ENCODE results near the gene TGFB2. TPM values are rescaled to one million over a fixed set of nuclear protein-coding genes. Genes with fewer than 3 reads are reported as not detected.

TGFB2 gene
- total and polyA plus RNA-seq, 4 donors, result 0.21 to 0.75 (median 0.41) TPM

- TF ChIP-seq SP1 (IDR thresholded peaks at IDR 0.05), result no peak
- no peak for TF ChIP-seq HNF4G (IDR thresholded peaks at IDR 0.05)
- TF ChIP-seq HNF4A (conservative IDR thresholded peaks at IDR 0.05), result no peak
Observed at GRCh38 chr1:218363141-218363540, 18.0 kb downstream of the TGFB2 start (continued).

- TF ChIP-seq ZBTB33 (IDR thresholded peaks at IDR 0.05), result no peak
- TF ChIP-seq REST (IDR thresholded peaks at IDR 0.05), result no peak
- TF ChIP-seq FOXA2 (IDR thresholded peaks at IDR 0.05), result no peak
- TF ChIP-seq ATF3 (IDR thresholded peaks at IDR 0.05), result no peak
- TF ChIP-seq RXRA (IDR thresholded peaks at IDR 0.05), result no peak
- no peak for TF ChIP-seq NR2F2 (IDR thresholded peaks at IDR 0.05)
- TF ChIP-seq MAX (IDR thresholded peaks at IDR 0.05), result no peak
- TF ChIP-seq TAF1 (conservative IDR thresholded peaks at IDR 0.05), result no peak
- TF ChIP-seq GABPA (IDR thresholded peaks at IDR 0.05 in 1 of 2, conservative IDR thresholded peaks at IDR 0.05 in 1 of 2), result no peak
- no peak for TF ChIP-seq HNF4G (IDR thresholded peaks at IDR 0.05)
- no peak for TF ChIP-seq RAD21 (IDR thresholded peaks at IDR 0.05)
- no peak for TF ChIP-seq FOXA1 (IDR thresholded peaks at IDR 0.05)
- no peak for TF ChIP-seq SP1 (IDR thresholded peaks at IDR 0.05)
- TF ChIP-seq JUND (IDR thresholded peaks at IDR 0.05), result no peak
- TF ChIP-seq CTCF (IDR thresholded peaks at IDR 0.05; ENCODE audit: low read depth, low read length, missing input control), result no peak
- TF ChIP-seq EGR1 (IDR thresholded peaks at IDR 0.05; ENCODE audit: low read depth in 2 of 2), result no peak
- no peak for TF ChIP-seq YY1 (IDR thresholded peaks at IDR 0.05)
- no peak for TF ChIP-seq HNF4A (conservative IDR thresholded peaks at IDR 0.05)
- 65% methylated on average over 8 of the region's 8 CpGs for WGBS
- H3K27me3 ChIP-seq (ENCODE audit: control insufficient read depth in 4 of 4, insufficient read depth in 4 of 4, low read length in 3 of 4), result no peaks in the 10 kb centered on the region
- H3K4me1 ChIP-seq (ENCODE audit: control insufficient read depth in 4 of 4, insufficient read depth in 4 of 4, low read length in 3 of 4), result peaks cover 0 to 2% (median under 1%) of the 10 kb centered on the region in 4 donors
- H3K4me3 ChIP-seq (ENCODE audit: low read depth in 1 of 3, low read length in 3 of 3), result no peak overlapping the region
- DNase-seq (ENCODE audit: low spot score), result no peak
- H3K9me3 ChIP-seq (ENCODE audit: control insufficient read depth in 4 of 4, low read length in 3 of 4), result no peaks in the 10 kb centered on the region
- H3K27ac ChIP-seq (ENCODE audit: low read depth in 1 of 2, low read length in 2 of 2), result no peak overlapping the region
- H3K9ac ChIP-seq (ENCODE audit: low read depth in 1 of 2, low read length in 2 of 2), result no peak overlapping the region
- H3K36me3 ChIP-seq (ENCODE audit: control insufficient read depth in 4 of 4, insufficient read depth in 3 of 4, low read depth in 1 of 4, low read length in 3 of 4), result no peaks in the 10 kb centered on the region
Observed at GRCh38 chr1:218364028-218364710, 19.0 kb downstream of the TGFB2 start.

Data from liver (tissue), 9 donors.